Stimulated activated CD4-positive, alpha-beta T cell treated with anti-CD3 and anti-CD28 coated beads, Interleukin-1b, Interleukin-23, amount 100 ng/mL, for 24 hours (primary cell): ENCODE measurements around the gene RMND5A.

Experiments
- DNase-seq, 4 experiments: peaks; one replicate each; pipeline ENCODE4 v3.0.0-alpha.2; 2020; ENCODE audit warnings: low read depth in 4 of 4, low spot score in 1 of 4

RMND5A gene

DNA sequence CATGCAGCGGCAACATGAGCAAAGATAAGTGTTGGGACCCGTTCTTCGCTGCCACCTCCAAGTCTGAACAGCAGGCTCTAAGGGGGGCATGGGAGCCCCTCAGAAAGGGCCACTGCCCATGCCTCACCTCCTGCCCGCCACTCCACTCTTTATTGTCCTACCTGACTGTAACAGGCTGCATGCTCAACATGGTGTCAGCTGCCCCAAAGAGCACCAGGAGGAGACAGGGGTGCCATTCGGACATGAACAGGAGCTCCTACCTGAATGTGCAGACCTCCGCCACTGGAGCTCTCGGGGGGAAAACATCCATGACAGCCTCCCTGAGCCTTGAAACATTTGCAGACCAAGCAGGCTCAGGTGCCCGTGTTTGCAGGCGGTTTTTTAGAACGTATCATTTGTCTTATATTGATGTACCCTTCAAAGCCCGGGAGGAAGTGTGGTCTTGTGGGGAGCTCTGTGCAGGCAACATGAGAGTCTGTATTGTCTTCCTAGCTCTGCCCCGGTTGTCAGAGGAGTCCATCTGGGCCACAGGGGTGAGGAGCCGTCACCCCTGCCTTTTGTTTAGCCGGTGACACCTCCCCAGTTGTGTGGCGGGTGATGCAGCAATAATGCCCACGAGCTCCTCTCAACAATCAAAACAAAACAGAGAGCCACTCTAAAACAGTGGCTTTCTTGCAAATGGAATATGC is 105.7 kb downstream of the RMND5A start:
- no peak for DNase-seq

DNA sequence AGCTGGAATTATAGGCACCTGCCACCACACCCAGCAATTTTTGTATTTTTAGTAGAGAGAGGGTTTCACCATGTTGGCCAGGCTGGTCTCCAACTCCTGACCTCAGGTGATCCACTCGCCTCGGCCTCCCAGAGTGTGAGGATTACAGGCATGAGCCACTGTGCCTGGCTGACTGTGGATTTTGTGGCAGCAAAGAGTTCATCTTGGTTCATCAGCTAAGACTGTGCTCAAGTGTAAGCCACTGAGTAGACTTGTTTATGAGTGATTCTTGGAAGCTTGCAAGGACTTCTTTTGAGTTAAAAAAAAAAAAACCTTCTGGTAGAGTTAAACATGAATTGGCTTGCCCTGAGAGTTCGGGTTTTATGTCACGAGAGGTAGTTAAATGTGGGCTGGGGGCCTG is 106.9 kb downstream of the RMND5A start:
- no peak for DNase-seq
